Adrenal gland (tissue), 12 donors: ENCODE measurements around the gene MPPED1. TPM values are rescaled to one million over a fixed set of nuclear protein-coding genes. Genes with fewer than 3 reads are reported as not detected.

Source experiments
- DNase-seq, 7 donors: peaks; one replicate each; pipeline ENCODE4 v3.0.0-alpha.2; 2019 to 2020
- H3K27ac ChIP-seq, 5 donors: fragments of 200-600 bp; sonication (generic) in 4 of 5; 1 replicate in 3 of 5; 2 replicates in 2 of 5; pipeline versions ENCODE4 v1.5.1 to v1.8.0; 2016 to 2020; ENCODE audit warnings: mild to moderate bottlenecking in 1 of 5
- H3K27me3 ChIP-seq: fragments of 200-600 bp; 2 replicates; pipeline ENCODE4 v1.8.0; 2021
- H3K36me3 ChIP-seq, 2 donors: fragments of 200-600 bp; replicated peaks in 1 of 2; 1 replicate in 1 of 2; 2 replicates in 1 of 2; pipeline versions ENCODE4 v1.5.1 to v1.8.0; 2018 to 2022
- H3K4me1 ChIP-seq, 2 donors: fragments of 200-600 bp; replicated peaks in 1 of 2; 1 replicate in 1 of 2; 2 replicates in 1 of 2; pipeline versions ENCODE4 v1.5.1 to v1.8.0; 2018 to 2021
- H3K4me3 ChIP-seq, 4 donors: fragments of 200-600 bp; sonication (generic) in 3 of 4; one replicate each; pipeline ENCODE4 v1.5.1; 2016 to 2018
- H3K9me3 ChIP-seq, 3 donors: fragments of 200-600 bp; sonication (generic) in 1 of 3; replicated peaks in 1 of 3; 1 replicate in 2 of 3; 2 replicates in 1 of 3; pipeline versions ENCODE4 v1.5.1 to v1.8.0; 2016 to 2021
- POLR2A ChIP-seq, 2 donors: fragments of 450-650 bp; IDR thresholded peaks; one replicate each; pipeline ENCODE4 v1.6.1; 2017; ENCODE audit warnings: antibody characterized with exemption in 2 of 2, mild to moderate bottlenecking in 2 of 2, moderate library complexity in 1 of 2
- WGBS, 4 donors: extraction: QIAGEN DNeasy Blood & Tissue Kit in 2 of 4; methylation state at CpG; one replicate each; pipeline versions ENCODE4 v1.1.5 to v1.1.7; 2013 to 2017; 5-methylcytosine and 5-hydroxymethylcytosine counted together
- intact Hi-C, 2 donors: fragments of 100-400 bp; cut with DNase I; formaldehyde crosslinking; loops; one replicate each; pipeline versions ENCODE4 v1.14.1 to v1.15.0; 2022 to 2023
- polyA plus RNA-seq, 3 donors: library from polyadenylated mRNA; stranded (reverse); fragments of 200-250 nt in 2 of 3; fragments of 350-450 nt in 1 of 3; fragmentation: Illumina TruSeq in 1 of 3; extraction: RNeasy Lipid Tissue Mini Kit (QIAGEN cat#74804) in 1 of 3; gene quantifications; one replicate each; pipeline ENCODE4 v1.2.3, GENCODE V29; 2013 to 2014
- total RNA-seq, 9 donors: library from RNA; depleted of rRNA in 4 of 9; stranded (reverse); fragments of >200 nt in 4 of 9; fragments of 120-200 nt in 1 of 9; fragmentation: NEBNext Ultra II Directional in 1 of 9; extraction: Animal tissue kit (Norgen Biotek cat#: 25700) in 1 of 9; gene quantifications; one replicate each; pipeline versions ENCODE4 v1.1.0 to v1.2.4, GENCODE V29; 2013 to 2023
- TF ChIP-seq, protein P1 (sequence below), 6 experiments: fragments of 450-650 bp in 4 of 6; fragments of 200-600 bp in 2 of 6; sonication (generic) in 1 of 6; IDR thresholded peaks; 1 replicate in 5 of 6; 2 replicates in 1 of 6; pipeline versions ENCODE4 v1.5.1 to v1.8.0; 2016 to 2021; ENCODE audit warnings: antibody characterized with exemption in 6 of 6, mild to moderate bottlenecking in 2 of 6, moderate library complexity in 1 of 6
- donor health status: healthy with polysubstance abuse.
- donor health status: Bipolar disorder and iron deficiency.
- donor health status: DM: yes; HTN: yes; CAD: no.
- donor health status: DM: no; HTN: no; CAD: no.
- donor health status: DM: no; HTN: no; CAD: no.
- donor health status: DM: yes; HTN: yes; CAD: no.

Gene MPPED1
- total and polyA plus RNA-seq, 12 donors: 0.07 to 0.44 (median 0.11) TPM; not detected in 8

DNA sequence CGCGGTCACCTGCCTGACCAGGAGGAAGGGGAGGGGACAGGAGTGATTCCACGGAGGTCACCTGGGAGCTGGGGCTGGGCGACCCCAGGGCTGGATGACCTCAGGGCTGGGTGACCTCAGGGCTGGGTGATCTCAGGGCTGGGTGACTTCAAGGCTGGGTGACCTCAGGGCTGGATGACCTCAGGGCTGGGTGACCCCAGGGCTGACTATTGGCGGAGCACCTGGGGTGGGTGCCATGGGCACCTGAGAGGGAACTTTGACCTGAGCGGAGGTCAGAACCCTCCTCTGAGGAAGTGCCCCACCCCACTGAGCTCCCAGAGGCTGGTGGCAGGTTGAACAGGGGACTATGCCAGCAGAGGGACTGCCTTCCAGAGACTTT, 11.8 kb upstream of the MPPED1 start:
- WGBS, 4 donors: 72 to 100% (median 90%) methylated on average over 1 to 6 of the region's 6 CpGs
- TF ChIP-seq, protein P1, sequence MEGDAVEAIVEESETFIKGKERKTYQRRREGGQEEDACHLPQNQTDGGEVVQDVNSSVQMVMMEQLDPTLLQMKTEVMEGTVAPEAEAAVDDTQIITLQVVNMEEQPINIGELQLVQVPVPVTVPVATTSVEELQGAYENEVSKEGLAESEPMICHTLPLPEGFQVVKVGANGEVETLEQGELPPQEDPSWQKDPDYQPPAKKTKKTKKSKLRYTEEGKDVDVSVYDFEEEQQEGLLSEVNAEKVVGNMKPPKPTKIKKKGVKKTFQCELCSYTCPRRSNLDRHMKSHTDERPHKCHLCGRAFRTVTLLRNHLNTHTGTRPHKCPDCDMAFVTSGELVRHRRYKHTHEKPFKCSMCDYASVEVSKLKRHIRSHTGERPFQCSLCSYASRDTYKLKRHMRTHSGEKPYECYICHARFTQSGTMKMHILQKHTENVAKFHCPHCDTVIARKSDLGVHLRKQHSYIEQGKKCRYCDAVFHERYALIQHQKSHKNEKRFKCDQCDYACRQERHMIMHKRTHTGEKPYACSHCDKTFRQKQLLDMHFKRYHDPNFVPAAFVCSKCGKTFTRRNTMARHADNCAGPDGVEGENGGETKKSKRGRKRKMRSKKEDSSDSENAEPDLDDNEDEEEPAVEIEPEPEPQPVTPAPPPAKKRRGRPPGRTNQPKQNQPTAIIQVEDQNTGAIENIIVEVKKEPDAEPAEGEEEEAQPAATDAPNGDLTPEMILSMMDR (IDR thresholded peaks at IDR 0.05): no peak
- Histone ChIP-seq H3K27me3 (peaks cover 2% of the 10 kb centered on the region), H3K27ac (no peak overlapping the region), H3K36me3 (no peaks in the 10 kb centered on the region), H3K9me3 (no peaks in the 10 kb centered on the region), H3K4me1 (no peaks in the 10 kb centered on the region), H3K4me3 (no peak overlapping the region)
- intact Hi-C loops: loop anchor here in 1 of 2 donors (10.0 kb wide), 2 partner anchors 425 to 1225 kb away; no protein-coding TSS in a partner anchor
- no peak for DNase-seq

DNA sequence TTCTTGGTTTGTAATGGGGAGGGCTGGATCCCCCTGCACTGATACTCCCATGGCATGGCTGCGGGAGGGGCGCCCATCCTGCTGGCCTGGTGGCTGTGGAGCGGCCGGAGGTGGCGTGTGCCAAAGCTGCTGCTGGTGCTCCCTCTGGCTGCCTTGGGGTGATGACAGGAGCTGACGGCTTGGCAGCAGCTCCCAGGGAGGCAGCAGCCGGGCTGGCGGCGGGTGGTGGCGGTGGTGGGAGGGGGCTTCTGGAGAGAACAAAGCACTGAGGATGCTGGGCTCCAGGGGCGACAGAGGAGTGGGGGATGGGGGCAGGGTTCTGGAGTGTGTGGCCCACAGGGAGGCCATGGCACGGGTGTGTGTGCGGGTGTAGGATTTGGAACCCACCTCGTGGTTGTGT, 11.4 kb upstream of the MPPED1 start:
- intact Hi-C loops: no loop called here
- Histone ChIP-seq H3K27me3 (peaks cover 2% of the 10 kb centered on the region), H3K36me3 (no peaks in the 10 kb centered on the region), H3K4me3 (no peak overlapping the region), H3K4me1 (no peaks in the 10 kb centered on the region), H3K27ac (no peak overlapping the region), H3K9me3 (no peaks in the 10 kb centered on the region)
- 73 to 85% (median 78%) methylated on average over 7 to 14 of the region's 14 CpGs for WGBS, 4 donors
- TF ChIP-seq POLR2A (IDR thresholded peaks at IDR 0.05): no peak
- TF ChIP-seq, protein P1 (IDR thresholded peaks at IDR 0.05): no peak
- no peak for DNase-seq

DNA sequence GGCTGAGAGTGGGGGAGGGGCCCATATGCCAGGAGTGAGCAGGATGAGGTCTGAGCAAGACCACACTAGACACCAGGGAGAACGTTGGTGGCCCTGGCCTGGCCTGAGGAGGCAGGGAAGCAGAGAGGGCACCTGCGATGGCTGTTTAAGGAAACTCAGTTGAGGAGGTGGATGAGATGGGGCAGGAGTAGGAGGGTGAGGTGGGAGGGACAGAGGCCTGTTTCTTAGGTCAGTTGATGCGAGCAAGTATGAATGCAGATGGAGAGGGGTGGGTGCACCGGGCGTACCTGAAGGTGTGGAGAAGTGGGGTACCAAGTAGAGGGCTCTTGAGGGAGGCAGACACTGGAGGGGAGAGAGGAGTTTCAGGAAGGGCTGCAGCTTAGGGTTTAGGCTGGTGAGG, 10.6 kb upstream of the MPPED1 start:
- 71 to 84% (median 82%) methylated on average over 5 of the region's 5 CpGs for WGBS, 4 donors
- H3K4me1 ChIP-seq: no peaks in the 10 kb centered on the region
- H3K27ac ChIP-seq: no peak overlapping the region
- DNase-seq: no peak
- no peak overlapping the region for H3K4me3 ChIP-seq
- TF ChIP-seq, protein P1 (IDR thresholded peaks at IDR 0.05): no peak
- no peaks in the 10 kb centered on the region for H3K36me3 ChIP-seq
- H3K9me3 ChIP-seq: no peaks in the 10 kb centered on the region
- H3K27me3 ChIP-seq: peaks cover 2% of the 10 kb centered on the region
- intact Hi-C loops: no loop called here

DNA sequence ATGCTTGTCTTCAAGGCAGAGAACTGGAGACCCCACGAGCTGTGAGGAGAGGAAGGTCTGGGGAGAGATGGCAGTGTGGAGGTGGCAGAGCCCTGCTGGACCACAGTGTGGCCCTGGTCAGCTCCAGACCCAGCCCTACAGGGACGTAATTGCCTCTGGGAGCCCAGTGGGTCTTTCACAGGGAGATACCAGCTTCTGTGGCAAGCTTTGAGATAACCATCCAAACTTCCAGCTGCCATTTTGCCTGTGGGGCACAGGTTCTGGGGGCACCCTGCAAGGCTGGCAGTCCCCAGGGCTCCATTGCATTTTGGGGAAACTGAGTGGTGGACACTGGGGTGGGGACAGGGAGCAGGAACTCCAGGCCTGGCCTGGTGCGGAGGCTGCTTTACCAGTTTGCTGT, 10.2 kb upstream of the MPPED1 start:
- Histone ChIP-seq H3K27me3 (peaks cover 2% of the 10 kb centered on the region), H3K4me1 (no peaks in the 10 kb centered on the region), H3K27ac (no peak overlapping the region), H3K9me3 (no peaks in the 10 kb centered on the region), H3K4me3 (no peak overlapping the region), H3K36me3 (no peaks in the 10 kb centered on the region)
- WGBS, 4 donors: 66 to 90% (median 77%) methylated on average over 3 of the region's 3 CpGs
- no peak for DNase-seq
- TF ChIP-seq, protein P1 (IDR thresholded peaks at IDR 0.05): no peak
- no peak for TF ChIP-seq POLR2A (IDR thresholded peaks at IDR 0.05)
- intact Hi-C loops: no loop called here
